Measurements from ENCODE around the gene SMCR8. TPM values are rescaled to one million over a fixed set of nuclear protein-coding genes. Genes with fewer than 3 reads are reported as not detected.
"Not testable (repeated sequence)": the region's sequence is repeated elsewhere in the genome, so short reads cannot be mapped to it uniquely, and the experiment has no call there.

The SMCR8 gene
- total RNA-seq, 1 donor from 2014 or later, result 10.3 TPM

- no peak for TF ChIP-seq CTCF (IDR thresholded peaks at IDR 0.05)
- intact Hi-C loops (cut with DNase I), result no loop called here
- H3K9me3 ChIP-seq, result no peaks in the 10 kb centered on the region
- H3K4me3 ChIP-seq, result no peak overlapping the region
- H3K27me3 ChIP-seq, result no peaks in the 10 kb centered on the region
- no peaks in the 10 kb centered on the region for H3K4me1 ChIP-seq
- H3K27ac ChIP-seq, result no peak overlapping the region
- no peak for DNase-seq (ENCODE audit: low spot score in 2 of 2)
- H3K36me3 ChIP-seq, result peaks cover 62 to 72% of the 10 kb centered on the region in 2 donors
Observed at GRCh38 chr17:18291718-18292540, 23.2 kb upstream of the SMCR8 start.

GRCh38 chr17:18298061-18298460, 17.0 kb upstream of the SMCR8 start:
- DNase-seq (ENCODE audit: low spot score in 2 of 2); H3K27ac ChIP-seq; H3K4me1 ChIP-seq; intact Hi-C loops (cut with DNase I); H3K9me3 ChIP-seq; H3K4me3 ChIP-seq; H3K27me3 ChIP-seq: not testable (repeated sequence)
- H3K36me3 ChIP-seq, result peaks cover 64% of the 10 kb centered on the region in 2 donors

- Histone ChIP-seq H3K27ac (no peak overlapping the region), H3K4me1 (no peaks in the 10 kb centered on the region), H3K27me3 (no peaks in the 10 kb centered on the region), H3K36me3 (peaks cover 74 to 75% of the 10 kb centered on the region in 2 donors), H3K9me3 (no peaks in the 10 kb centered on the region), H3K4me3 (no peak overlapping the region)
- DNase-seq (ENCODE audit: low spot score in 2 of 2), result no peak
- intact Hi-C loops (cut with DNase I), result no loop called here
- TF ChIP-seq CTCF (IDR thresholded peaks at IDR 0.05), result no peak
Observed at GRCh38 chr17:18300725-18301480, 14.2 kb upstream of the SMCR8 start.

- H3K4me3 ChIP-seq; DNase-seq (ENCODE audit: low spot score in 2 of 2); H3K27me3 ChIP-seq; H3K4me1 ChIP-seq; intact Hi-C loops (cut with DNase I); H3K9me3 ChIP-seq; H3K27ac ChIP-seq: not testable (repeated sequence)
- peaks cover 90% of the 10 kb centered on the region in 2 donors for H3K36me3 ChIP-seq
Observed at GRCh38 chr17:18303206-18303605, 11.9 kb upstream of the SMCR8 start.

- Histone ChIP-seq H3K4me3 (no peak overlapping the region), H3K9me3 (no peaks in the 10 kb centered on the region), H3K27ac (no peak overlapping the region), H3K36me3 (peaks cover 36 to 45% of the 10 kb centered on the region in 2 donors), H3K4me1 (peaks cover 0 to 12% of the 10 kb centered on the region in 2 donors), H3K27me3 (no peaks in the 10 kb centered on the region)
- intact Hi-C loops (cut with DNase I), result no loop called here
- no peak for DNase-seq (ENCODE audit: low spot score in 2 of 2)
- no peak for TF ChIP-seq CTCF (IDR thresholded peaks at IDR 0.05)
Observed at GRCh38 chr17:18309202-18309601, 5.9 kb upstream of the SMCR8 start.

GRCh38 chr17:18314059-18314730, 898 bp upstream of the SMCR8 start:
- intact Hi-C loops (cut with DNase I), result loop anchor here (5.0 kb wide), 2 partner anchors 47 to 87 kb away; partner anchors contain the start of gene LLGL1
- Histone ChIP-seq H3K27me3 (no peaks in the 10 kb centered on the region), H3K9me3 (no peaks in the 10 kb centered on the region), H3K27ac (peak overlapping the region; percentile 81 to 92), H3K36me3 (peaks cover 13 to 16% of the 10 kb centered on the region in 2 donors), H3K4me1 (peaks cover 9 to 46% of the 10 kb centered on the region in 2 donors), H3K4me3 (peak overlapping the region; percentile 79 to 83)
- TF ChIP-seq CTCF (IDR thresholded peaks at IDR 0.05), result no peak
- no peak for DNase-seq (ENCODE audit: low spot score in 2 of 2)
